ENCODE results near the gene SPCS1.

DNA sequence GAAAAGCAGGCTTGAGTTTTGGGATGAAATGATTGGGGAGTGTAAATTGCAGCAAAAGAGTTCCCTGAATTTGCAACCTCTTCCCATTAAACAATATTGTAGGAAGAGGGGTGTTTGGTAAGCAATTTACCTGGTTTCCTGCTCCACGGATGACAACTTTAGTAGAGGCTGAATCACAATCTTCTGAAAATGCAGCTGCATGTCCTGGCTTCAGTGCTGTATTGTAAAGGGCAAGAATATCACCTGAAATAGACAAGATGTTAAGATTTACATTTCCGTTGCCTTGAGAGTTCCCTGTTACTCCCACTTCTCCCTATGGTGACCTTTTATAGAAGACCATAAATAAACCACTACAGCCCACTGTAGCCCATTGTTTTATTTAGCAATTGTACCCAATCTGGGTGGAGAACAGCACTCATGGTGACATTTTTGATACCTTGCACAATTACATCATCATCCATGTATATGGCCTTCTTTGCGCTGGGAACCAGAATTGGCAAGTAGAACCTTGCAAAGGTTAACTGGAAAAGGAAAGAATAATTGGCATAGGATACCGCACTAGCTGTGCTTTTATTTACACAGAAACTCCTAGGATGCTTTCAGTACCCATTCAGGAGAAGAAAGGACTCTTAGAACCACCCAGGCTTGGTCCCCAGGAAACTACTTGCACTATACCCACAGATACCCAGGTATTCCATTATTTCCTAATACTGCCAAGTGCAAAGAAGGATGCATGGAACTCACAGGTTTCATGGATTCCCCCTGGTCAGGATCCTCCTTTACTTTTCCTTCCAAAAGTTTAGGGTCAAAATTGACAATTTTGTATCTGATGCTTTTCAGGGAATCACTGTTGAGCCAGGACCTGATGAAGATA is 9.9 kb upstream of the SPCS1 start:
- TF ChIP-seq YY1 (IDR thresholded peaks at IDR 0.05; ENCODE audit: low read depth) (no peak), TAF1 (IDR thresholded peaks at IDR 0.05; ENCODE audit: low read depth) (no peak), CEBPB (IDR thresholded peaks at IDR 0.05) (no peak), EGR1 (IDR thresholded peaks at IDR 0.05) (no peak), EP300 (IDR thresholded peaks at IDR 0.05; ENCODE audit: borderline replicate concordance) (no peak), TEAD4 (IDR thresholded peaks at IDR 0.05) (no peak), FOXM1 (IDR thresholded peaks at IDR 0.05; ENCODE audit: borderline replicate concordance, low read depth) (no peak), RAD21 (IDR thresholded peaks at IDR 0.05; ENCODE audit: low read depth) (no peak)
- TF ChIP-seq, protein P1, sequence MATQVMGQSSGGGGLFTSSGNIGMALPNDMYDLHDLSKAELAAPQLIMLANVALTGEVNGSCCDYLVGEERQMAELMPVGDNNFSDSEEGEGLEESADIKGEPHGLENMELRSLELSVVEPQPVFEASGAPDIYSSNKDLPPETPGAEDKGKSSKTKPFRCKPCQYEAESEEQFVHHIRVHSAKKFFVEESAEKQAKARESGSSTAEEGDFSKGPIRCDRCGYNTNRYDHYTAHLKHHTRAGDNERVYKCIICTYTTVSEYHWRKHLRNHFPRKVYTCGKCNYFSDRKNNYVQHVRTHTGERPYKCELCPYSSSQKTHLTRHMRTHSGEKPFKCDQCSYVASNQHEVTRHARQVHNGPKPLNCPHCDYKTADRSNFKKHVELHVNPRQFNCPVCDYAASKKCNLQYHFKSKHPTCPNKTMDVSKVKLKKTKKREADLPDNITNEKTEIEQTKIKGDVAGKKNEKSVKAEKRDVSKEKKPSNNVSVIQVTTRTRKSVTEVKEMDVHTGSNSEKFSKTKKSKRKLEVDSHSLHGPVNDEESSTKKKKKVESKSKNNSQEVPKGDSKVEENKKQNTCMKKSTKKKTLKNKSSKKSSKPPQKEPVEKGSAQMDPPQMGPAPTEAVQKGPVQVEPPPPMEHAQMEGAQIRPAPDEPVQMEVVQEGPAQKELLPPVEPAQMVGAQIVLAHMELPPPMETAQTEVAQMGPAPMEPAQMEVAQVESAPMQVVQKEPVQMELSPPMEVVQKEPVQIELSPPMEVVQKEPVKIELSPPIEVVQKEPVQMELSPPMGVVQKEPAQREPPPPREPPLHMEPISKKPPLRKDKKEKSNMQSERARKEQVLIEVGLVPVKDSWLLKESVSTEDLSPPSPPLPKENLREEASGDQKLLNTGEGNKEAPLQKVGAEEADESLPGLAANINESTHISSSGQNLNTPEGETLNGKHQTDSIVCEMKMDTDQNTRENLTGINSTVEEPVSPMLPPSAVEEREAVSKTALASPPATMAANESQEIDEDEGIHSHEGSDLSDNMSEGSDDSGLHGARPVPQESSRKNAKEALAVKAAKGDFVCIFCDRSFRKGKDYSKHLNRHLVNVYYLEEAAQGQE (IDR thresholded peaks at IDR 0.05; ENCODE audit: low read depth): no peak
- TF ChIP-seq, protein P2, sequence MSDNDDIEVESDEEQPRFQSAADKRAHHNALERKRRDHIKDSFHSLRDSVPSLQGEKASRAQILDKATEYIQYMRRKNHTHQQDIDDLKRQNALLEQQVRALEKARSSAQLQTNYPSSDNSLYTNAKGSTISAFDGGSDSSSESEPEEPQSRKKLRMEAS (IDR thresholded peaks at IDR 0.05): no peak
- TF ChIP-seq, protein P3, sequence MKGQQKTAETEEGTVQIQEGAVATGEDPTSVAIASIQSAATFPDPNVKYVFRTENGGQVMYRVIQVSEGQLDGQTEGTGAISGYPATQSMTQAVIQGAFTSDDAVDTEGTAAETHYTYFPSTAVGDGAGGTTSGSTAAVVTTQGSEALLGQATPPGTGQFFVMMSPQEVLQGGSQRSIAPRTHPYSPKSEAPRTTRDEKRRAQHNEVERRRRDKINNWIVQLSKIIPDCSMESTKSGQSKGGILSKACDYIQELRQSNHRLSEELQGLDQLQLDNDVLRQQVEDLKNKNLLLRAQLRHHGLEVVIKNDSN (IDR thresholded peaks at IDR 0.05): no peak

Data from Ishikawa (cell line).